Natural killer cell (primary cell): ENCODE results near the gene ASXL3. TPM values are rescaled to one million over a fixed set of nuclear protein-coding genes. Genes with fewer than 3 reads are reported as not detected.

Source experiments
- ATAC-seq, 3 donors: fragments of 150-1000 bp in 2 of 3; fragments of 200-7000 bp in 1 of 3; cut with Tn5 transposase; 1 replicate in 1 of 3; 2 replicates in 2 of 3; pipeline ENCODE4 v1.10.0; 2021; ENCODE audit warnings: mild to moderate bottlenecking in 2 of 3, moderate library complexity in 2 of 3
- DNase-seq, 2 donors: peaks; one replicate each; pipeline versions ENCODE4 v3.0.0 to v3.0.0-alpha.2; 2013 to 2021; ENCODE audit warnings: mixed read lengths in 1 of 2
- H3K27ac ChIP-seq: one replicate; pipeline ENCODE4 v1.5.1; 2013; ENCODE audit warnings: mild to moderate bottlenecking, low read length
- H3K27me3 ChIP-seq: one replicate; pipeline ENCODE4 v1.6.1; 2013; ENCODE audit warnings: low read length; ENCODE audit not compliant: control insufficient read depth, insufficient read depth
- H3K36me3 ChIP-seq: one replicate; pipeline ENCODE4 v1.6.1; 2013; ENCODE audit warnings: low read length; ENCODE audit not compliant: control insufficient read depth, insufficient read depth
- H3K4me1 ChIP-seq: one replicate; pipeline ENCODE4 v1.6.1; 2013; ENCODE audit warnings: low read length; ENCODE audit not compliant: control insufficient read depth, insufficient read depth
- H3K4me3 ChIP-seq: one replicate; pipeline ENCODE4 v1.5.1; 2013; ENCODE audit warnings: low read length
- H3K9me3 ChIP-seq: one replicate; pipeline ENCODE4 v1.6.1; 2013; ENCODE audit warnings: low read length; ENCODE audit not compliant: control insufficient read depth, insufficient read depth
- H3K27ac Mint-ChIP-seq, 2 donors: one replicate each; pipeline ENCODE4 v1.8.0; 2022; ENCODE audit warnings: mild to moderate bottlenecking in 2 of 2, mixed read lengths in 2 of 2, moderate library complexity in 1 of 2
- H3K27me3 Mint-ChIP-seq, 2 donors: one replicate each; pipeline ENCODE4 v1.8.0; 2022; ENCODE audit warnings: low read depth in 2 of 2, mixed read lengths in 2 of 2
- H3K36me3 Mint-ChIP-seq: one replicate; pipeline ENCODE4 v1.8.0; 2022; ENCODE audit warnings: mixed read lengths
- H3K4me1 Mint-ChIP-seq, 2 donors: one replicate each; pipeline ENCODE4 v1.8.0; 2022; ENCODE audit warnings: mixed read lengths in 2 of 2
- H3K4me3 Mint-ChIP-seq: one replicate; pipeline ENCODE4 v1.8.0; 2022; ENCODE audit warnings: mild to moderate bottlenecking, moderate library complexity, mixed read lengths
- H3K9me3 Mint-ChIP-seq, 2 donors: one replicate each; pipeline ENCODE4 v1.8.0; 2022; ENCODE audit warnings: mixed read lengths in 2 of 2
- WGBS: methylation state at CpG from one replicate; pipeline ENCODE4 v1.1.7; 2013; ENCODE audit warnings: missing lambda C conversion rate; ENCODE audit not compliant: insufficient coverage; 5-methylcytosine and 5-hydroxymethylcytosine counted together
- intact Hi-C: fragments of 100-400 bp; cut with micrococcal nuclease; formaldehyde crosslinking; loops from one replicate; pipeline ENCODE4 v1.14.2; 2022
- total RNA-seq, 4 donors: library from RNA; stranded (reverse); fragments of 120-200 nt in 1 of 4; gene quantifications; one replicate each; pipeline versions ENCODE4 v1.2.3 to v1.2.4, GENCODE V29; 2013 to 2022
- TF ChIP-seq, protein P1 (sequence below): fragments of 200-600 bp; IDR thresholded peaks from one replicate; pipeline ENCODE4 v1.8.0; 2022; ENCODE audit warnings: antibody characterized with exemption

ASXL3 gene
- total RNA-seq, 3 donors from 2014 or later (not counting 1 experiment from before 2014, with no cell fraction given), result not detected

GRCh38 chr18:33697498-33697897 lies 119.5 kb downstream of the ASXL3 start:
- H3K9me3 Mint-ChIP-seq, result peaks cover 6 to 8% of the 10 kb centered on the region in 2 donors
- no peaks in the 10 kb centered on the region for H3K36me3 Mint-ChIP-seq
- Histone ChIP-seq H3K27me3 (no peaks in the 10 kb centered on the region), H3K27ac (no peak overlapping the region), H3K4me3 (no peak overlapping the region), H3K9me3 (no peaks in the 10 kb centered on the region), H3K4me1 (no peaks in the 10 kb centered on the region), H3K36me3 (no peaks in the 10 kb centered on the region)
- ATAC-seq (no peak), DNase-seq (no peak)
- no peaks in the 10 kb centered on the region for H3K27me3 Mint-ChIP-seq
- H3K4me3 Mint-ChIP-seq, result no peak overlapping the region
- WGBS, result 91% methylated on average over 1 of the region's 2 CpGs
- no peak overlapping the region for H3K27ac Mint-ChIP-seq
- TF ChIP-seq, protein P1, sequence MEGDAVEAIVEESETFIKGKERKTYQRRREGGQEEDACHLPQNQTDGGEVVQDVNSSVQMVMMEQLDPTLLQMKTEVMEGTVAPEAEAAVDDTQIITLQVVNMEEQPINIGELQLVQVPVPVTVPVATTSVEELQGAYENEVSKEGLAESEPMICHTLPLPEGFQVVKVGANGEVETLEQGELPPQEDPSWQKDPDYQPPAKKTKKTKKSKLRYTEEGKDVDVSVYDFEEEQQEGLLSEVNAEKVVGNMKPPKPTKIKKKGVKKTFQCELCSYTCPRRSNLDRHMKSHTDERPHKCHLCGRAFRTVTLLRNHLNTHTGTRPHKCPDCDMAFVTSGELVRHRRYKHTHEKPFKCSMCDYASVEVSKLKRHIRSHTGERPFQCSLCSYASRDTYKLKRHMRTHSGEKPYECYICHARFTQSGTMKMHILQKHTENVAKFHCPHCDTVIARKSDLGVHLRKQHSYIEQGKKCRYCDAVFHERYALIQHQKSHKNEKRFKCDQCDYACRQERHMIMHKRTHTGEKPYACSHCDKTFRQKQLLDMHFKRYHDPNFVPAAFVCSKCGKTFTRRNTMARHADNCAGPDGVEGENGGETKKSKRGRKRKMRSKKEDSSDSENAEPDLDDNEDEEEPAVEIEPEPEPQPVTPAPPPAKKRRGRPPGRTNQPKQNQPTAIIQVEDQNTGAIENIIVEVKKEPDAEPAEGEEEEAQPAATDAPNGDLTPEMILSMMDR, result no peak
- intact Hi-C loops, result no loop called here
- no peaks in the 10 kb centered on the region for H3K4me1 Mint-ChIP-seq

DNA sequence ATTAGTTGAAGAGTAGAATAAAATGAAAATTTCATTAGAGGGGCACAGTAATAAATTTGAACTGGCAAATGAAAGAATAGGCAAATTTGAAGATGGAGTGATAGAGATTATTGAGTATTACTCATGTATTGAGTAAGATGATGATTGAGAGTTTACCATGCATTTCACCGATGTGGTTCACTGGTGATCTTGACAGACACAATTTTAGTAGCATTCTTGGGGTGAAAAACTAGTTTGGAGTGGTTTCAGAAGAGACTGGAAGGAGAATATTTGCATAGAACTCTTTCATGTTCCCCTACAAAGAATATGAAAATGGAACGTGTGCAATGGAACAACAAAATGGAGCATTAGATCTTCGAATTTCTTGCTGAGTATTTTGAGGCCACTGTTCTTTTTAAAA lies 121.4 kb downstream of the ASXL3 start:
- TF ChIP-seq, protein P1, result no peak
- H3K4me3 Mint-ChIP-seq, result no peak overlapping the region
- Histone ChIP-seq H3K4me1 (no peaks in the 10 kb centered on the region), H3K4me3 (no peak overlapping the region), H3K9me3 (no peaks in the 10 kb centered on the region), H3K27me3 (no peaks in the 10 kb centered on the region), H3K36me3 (no peaks in the 10 kb centered on the region), H3K27ac (no peak overlapping the region)
- H3K9me3 Mint-ChIP-seq, result peaks cover 2% of the 10 kb centered on the region in 2 donors
- no peaks in the 10 kb centered on the region for H3K4me1 Mint-ChIP-seq
- intact Hi-C loops, result no loop called here
- 67% methylated on average over 3 of the region's 3 CpGs for WGBS
- no peaks in the 10 kb centered on the region for H3K36me3 Mint-ChIP-seq
- no peaks in the 10 kb centered on the region for H3K27me3 Mint-ChIP-seq
- no peak for ATAC-seq
- no peak for DNase-seq
- no peak overlapping the region for H3K27ac Mint-ChIP-seq

- Mint-ChIP-seq H3K36me3 (no peaks in the 10 kb centered on the region), H3K4me1 (no peaks in the 10 kb centered on the region), H3K9me3 (peaks cover 0 to 2% of the 10 kb centered on the region in 2 donors), H3K4me3 (no peak overlapping the region), H3K27ac (no peak overlapping the region), H3K27me3 (no peaks in the 10 kb centered on the region)
- Histone ChIP-seq H3K27ac (no peak overlapping the region), H3K4me1 (no peaks in the 10 kb centered on the region), H3K4me3 (no peak overlapping the region), H3K36me3 (no peaks in the 10 kb centered on the region), H3K27me3 (no peaks in the 10 kb centered on the region), H3K9me3 (no peaks in the 10 kb centered on the region)
- intact Hi-C loops, result no loop called here
- TF ChIP-seq, protein P1, result no peak
- 80% methylated on average over 3 of the region's 3 CpGs for WGBS
- DNase-seq, result no peak
- no peak for ATAC-seq
Observed at GRCh38 chr18:33700513-33700976, 122.5 kb downstream of the ASXL3 start.

- Histone ChIP-seq H3K27ac (no peak overlapping the region), H3K4me1 (no peaks in the 10 kb centered on the region), H3K36me3 (no peaks in the 10 kb centered on the region), H3K27me3 (no peaks in the 10 kb centered on the region), H3K9me3 (no peaks in the 10 kb centered on the region), H3K4me3 (no peak overlapping the region)
- H3K4me3 Mint-ChIP-seq, result no peak overlapping the region
- ATAC-seq, result no peak
- TF ChIP-seq, protein P1, result no peak
- no peaks in the 10 kb centered on the region for H3K27me3 Mint-ChIP-seq
- H3K36me3 Mint-ChIP-seq, result no peaks in the 10 kb centered on the region
- intact Hi-C loops, result no loop called here
- WGBS, result 100% methylated on average over 1 of the region's 1 CpG
- H3K27ac Mint-ChIP-seq, result no peak overlapping the region
- peaks cover 2 to 6% of the 10 kb centered on the region in 2 donors for H3K9me3 Mint-ChIP-seq
- no peak for DNase-seq
- no peaks in the 10 kb centered on the region for H3K4me1 Mint-ChIP-seq
Observed at GRCh38 chr18:33702625-33703024, 124.6 kb downstream of the ASXL3 start.
